Left lobe of liver (tissue), 2 donors: ENCODE results near the gene CHCHD10. TPM values are rescaled to one million over a fixed set of nuclear protein-coding genes. Genes with fewer than 3 reads are reported as not detected.

Experiments
- ATAC-seq: fragments of 200-7000 bp; cut with Tn5 transposase; one replicate; pipeline ENCODE4 v1.9.1; 2020; ENCODE audit warnings: mild to moderate bottlenecking, moderate library complexity
- DNase-seq: peaks from one replicate; pipeline ENCODE4 v3.0.0-alpha.2; 2020; ENCODE audit warnings: low spot score
- total RNA-seq: library from RNA; stranded (reverse); gene quantifications from one replicate; pipeline ENCODE4 v1.2.1, GENCODE V29; 2021
- donor health status: DM: no; HTN: no; CAD: no; lungs with moderate emphysema.
- donor health status: DM: no; HTN: yes; CAD: no.

CHCHD10 gene
- total RNA-seq, 1 donor from 2014 or later = 320 TPM

DNA sequence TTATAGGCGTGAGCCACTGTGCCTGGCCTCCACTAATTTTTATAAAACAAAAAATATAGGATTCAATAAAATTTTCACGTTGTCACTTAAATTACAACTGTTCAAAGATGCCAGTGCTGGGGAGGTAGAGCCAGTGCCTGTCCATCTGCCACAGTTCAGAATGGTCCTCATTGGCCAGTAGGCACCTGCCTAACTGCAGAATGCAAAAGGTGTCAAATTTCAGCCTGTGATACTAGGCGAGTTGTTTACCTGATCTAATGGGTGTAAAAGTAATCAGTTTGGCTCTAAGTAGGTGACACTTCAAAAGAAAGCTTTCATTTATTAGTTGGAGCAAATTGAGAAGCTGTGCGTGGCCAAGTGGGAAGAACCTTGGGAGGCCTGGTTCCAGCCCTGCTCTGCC, 21.3 kb upstream of the CHCHD10 start:
- DNase-seq = no peak
- no peak for ATAC-seq

DNA sequence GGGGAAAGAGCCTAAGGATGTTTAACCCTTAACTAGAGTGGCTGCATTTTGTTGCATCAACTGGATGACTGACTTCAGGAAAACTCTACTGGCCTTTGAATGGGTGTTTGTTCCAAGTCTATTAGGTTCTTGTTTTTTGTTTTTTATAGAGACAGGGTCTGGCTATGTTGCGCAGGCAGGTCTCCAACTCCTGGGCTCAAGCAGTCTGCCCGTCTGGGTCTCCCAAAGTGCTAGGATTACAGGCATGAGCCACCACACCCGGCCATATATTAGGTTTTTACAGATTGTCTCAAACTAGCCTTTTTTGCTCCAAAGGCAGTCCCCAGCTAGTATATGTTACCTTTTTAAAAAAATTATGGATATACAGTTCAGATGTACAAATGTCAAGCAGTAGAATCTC, 20.1 kb upstream of the CHCHD10 start:
- DNase-seq = no peak

DNA sequence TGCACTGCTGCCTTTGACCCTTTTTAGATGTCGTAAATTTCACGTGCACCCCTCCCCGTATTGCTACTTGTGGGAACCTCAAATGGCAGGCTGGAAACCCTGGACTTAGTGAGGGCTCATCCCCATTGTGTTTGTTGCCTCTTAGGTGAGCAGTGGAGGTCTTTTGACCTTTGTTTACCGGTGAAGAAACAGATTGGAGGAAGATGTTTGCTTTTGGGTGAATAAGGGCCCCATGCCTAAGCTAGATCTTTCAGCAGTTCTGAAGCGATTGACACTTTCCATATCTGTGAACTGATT, 19.8 kb upstream of the CHCHD10 start:
- DNase-seq (no peak), ATAC-seq (no peak)

More for the DNA sequence above, 20.1 kb upstream of the CHCHD10 start:
- ATAC-seq = no peak

DNA sequence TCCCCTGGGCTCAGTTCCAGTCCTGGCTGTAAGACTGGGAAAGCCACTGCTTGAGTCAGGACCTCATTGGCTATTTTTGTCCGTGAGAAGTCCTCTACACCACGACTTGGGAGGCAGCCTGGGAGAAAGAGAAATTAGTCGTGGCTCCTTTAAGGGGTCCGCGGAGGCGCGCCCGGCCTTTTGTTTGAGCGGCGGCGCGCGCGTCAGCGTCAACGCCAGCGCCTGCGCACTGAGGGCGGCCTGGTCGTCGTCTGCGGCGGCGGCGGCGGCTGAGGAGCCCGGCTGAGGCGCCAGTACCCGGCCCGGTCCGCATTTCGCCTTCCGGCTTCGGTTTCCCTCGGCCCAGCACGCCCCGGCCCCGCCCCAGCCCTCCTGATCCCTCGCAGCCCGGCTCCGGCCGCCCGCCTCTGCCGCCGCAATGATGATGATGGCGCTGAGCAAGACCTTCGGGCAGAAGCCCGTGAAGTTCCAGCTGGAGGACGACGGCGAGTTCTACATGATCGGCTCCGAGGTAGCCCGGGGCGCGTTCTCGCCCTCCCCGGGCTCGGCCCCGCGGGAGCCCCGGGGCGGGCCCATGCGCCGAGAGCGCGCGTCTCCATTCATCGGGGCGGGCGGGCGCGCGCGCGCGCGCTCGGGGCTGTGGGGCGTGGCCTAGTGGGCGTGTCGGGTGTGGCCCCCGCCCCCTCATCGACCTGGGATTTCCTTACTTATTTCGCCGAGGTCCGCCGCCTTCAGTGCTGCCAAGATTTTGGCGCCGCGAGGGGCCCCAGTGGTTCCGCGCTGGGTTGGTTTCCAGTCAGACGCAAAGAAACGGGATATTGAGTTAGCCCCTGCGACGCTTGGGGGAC, 19.2 kb upstream of the CHCHD10 start, which contains the start of gene SMARCB1:
Gene SMARCB1, plus strand, starts transcription at position 215 of the 848 bp plus-strand sequence. Its CDS starts 204 bp downstream, at position 419.
- DNase-seq (peak; percentile 91), ATAC-seq (peak; percentile 93)

DNA sequence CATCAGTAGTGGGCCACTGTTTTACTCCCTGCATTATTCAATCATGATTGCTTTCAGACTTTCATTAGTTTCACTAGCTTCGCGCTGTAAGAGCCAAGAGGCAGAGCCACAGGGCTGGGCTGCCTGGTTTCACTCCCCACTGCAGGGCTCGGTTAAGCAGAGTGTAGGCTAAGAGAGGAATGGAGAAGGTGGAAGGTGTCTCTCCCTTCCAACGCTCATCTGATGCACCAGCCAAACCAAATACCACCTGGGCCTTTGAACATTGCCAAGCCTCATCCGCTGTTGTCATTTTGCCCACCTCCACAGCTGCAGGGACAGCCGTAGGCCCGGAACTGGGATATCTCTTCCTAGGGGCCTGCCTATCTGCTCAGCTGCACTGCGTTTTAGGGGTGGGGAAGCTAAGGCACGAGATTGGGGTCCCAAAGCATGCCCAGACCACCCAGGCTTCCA, 18.5 kb upstream of the CHCHD10 start:
- peak; percentile 74 for DNase-seq

DNA sequence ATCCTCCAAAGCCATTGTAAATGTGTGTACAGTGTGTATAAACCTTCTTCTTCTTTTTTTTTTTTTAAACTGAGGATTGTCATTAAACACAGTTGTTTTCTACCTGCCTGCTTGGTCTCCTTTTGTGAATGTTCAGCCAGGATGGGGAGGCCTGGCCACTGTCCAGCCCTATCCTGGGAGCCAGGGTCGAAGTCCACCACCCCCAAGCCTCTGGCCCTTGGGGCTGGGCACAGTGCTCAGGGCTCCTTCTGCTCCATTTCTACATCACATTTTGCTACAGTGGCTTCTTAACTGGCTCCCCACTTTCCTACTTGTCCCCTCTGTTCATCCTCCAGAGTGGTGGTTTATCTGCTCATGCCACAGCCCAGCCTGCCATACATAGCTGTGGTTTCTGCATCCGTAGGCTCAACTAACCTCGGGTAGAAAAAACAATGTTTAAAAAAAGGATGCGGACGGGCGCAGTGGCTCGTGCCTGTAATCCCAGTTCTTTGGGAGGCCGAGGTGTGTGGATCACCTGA, 16.5 kb upstream of the CHCHD10 start:
- ATAC-seq (peak; percentile 50), DNase-seq (peak; percentile 80)

More for the DNA sequence above, 18.5 kb upstream of the CHCHD10 start:
- ATAC-seq = peak; percentile 57

DNA sequence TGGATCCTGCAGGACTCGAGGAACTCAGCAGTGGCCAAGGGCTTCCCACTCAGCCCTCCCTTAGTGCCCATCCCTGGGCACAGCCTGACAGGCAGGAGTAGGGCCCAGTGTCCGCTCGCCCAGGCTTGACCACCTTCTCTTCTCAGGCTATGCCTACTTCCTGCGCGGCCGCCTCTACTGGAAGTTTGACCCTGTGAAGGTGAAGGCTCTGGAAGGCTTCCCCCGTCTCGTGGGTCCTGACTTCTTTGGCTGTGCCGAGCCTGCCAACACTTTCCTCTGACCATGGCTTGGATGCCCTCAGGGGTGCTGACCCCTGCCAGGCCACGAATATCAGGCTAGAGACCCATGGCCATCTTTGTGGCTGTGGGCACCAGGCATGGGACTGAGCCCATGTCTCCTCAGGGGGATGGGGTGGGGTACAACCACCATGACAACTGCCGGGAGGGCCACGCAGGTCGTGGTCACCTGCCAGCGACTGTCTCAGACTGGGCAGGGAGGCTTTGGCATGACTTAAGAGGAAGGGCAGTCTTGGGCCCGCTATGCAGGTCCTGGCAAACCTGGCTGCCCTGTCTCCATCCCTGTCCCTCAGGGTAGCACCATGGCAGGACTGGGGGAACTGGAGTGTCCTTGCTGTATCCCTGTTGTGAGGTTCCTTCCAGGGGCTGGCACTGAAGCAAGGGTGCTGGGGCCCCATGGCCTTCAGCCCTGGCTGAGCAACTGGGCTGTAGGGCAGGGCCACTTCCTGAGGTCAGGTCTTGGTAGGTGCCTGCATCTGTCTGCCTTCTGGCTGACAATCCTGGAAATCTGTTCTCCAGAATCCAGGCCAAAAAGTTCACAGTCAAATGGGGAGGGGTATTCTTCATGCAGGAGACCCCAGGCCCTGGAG, 15.7 kb upstream of the CHCHD10 start:
- ATAC-seq = no peak
- DNase-seq = no peak

DNA sequence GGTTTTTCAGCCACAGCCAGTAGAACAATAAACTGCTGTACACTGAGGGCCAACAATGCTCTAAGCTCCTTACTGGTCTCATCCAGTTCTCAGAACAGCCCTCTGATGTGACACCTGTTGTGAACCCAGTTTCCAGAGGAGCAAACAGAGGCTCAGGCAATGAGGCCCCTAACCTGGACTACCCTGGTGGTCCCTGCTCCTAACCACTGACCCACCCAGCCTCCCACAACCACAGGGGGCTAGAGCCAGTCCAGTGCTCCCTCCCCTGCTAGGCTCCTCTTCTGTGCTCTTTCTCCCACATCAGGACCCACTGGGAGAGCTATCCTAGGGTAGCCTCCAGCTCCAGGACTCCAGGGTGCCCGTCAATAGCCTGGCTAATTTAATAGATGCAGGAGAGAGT, 14.9 kb upstream of the CHCHD10 start:
- DNase-seq = no peak

DNA sequence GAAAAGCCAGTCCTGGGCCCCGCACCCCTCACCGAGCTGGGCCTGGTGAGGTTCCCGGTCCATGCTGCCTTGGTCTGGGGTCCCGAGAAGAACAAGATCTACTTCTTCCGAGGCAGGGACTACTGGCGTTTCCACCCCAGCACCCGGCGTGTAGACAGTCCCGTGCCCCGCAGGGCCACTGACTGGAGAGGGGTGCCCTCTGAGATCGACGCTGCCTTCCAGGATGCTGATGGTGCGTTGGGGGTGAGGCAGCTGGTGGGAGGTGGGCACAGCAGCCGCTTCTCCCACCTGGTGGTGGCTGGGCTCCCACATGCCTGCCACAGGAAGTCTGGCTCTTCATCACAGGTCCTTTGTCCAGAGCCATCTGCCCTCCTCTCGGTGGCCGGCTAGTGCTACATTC, 14.5 kb upstream of the CHCHD10 start:
- DNase-seq (no peak), ATAC-seq (no peak)

More for the DNA sequence above, 14.9 kb upstream of the CHCHD10 start:
- no peak for ATAC-seq

DNA sequence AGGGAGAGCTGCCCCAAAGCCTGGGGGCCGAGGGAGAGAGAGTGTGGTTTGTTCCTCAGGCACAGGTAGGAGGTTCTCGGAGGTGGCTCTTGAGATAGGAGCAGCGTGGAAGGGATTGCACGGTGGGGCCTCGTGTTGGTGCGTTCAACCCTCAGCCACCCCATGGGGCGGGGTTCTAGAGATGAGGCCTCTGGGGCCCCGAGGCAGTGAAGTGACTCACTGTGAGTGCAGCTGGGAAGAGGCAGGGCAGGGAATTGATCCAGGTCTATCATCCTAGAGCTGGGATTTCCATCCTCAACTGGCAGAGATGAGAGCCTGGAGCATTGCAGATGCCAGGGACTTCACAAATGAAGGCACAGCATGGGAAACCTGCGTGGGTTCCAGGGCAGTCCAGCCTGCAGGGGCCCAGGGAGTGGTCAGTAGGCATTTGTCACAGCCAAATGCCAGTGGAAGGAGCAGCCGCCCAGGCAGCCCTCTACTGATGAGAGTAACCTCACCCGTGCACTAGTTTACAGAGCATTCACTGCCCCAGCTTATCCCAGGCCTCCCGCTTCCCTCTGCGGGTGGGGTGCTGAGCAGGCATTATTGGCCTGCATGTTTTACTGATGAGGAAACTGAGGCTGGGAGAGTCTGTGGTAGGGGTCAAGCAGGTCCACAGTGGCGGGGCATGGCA, 13.9 kb upstream of the CHCHD10 start:
- ATAC-seq = no peak
- DNase-seq = no peak

DNA sequence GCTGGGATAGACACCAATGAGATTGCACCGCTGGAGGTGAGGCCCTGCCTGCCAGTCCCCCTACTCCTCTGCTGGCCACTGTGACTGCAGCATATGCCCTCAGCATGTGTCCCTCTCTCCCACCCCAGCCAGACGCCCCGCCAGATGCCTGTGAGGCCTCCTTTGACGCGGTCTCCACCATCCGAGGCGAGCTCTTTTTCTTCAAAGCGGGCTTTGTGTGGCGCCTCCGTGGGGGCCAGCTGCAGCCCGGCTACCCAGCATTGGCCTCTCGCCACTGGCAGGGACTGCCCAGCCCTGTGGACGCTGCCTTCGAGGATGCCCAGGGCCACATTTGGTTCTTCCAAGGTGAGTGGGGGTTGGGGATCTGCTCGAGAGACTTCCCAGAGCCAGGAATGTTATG, 13.3 kb upstream of the CHCHD10 start:
- ATAC-seq = no peak
- DNase-seq = no peak

DNA sequence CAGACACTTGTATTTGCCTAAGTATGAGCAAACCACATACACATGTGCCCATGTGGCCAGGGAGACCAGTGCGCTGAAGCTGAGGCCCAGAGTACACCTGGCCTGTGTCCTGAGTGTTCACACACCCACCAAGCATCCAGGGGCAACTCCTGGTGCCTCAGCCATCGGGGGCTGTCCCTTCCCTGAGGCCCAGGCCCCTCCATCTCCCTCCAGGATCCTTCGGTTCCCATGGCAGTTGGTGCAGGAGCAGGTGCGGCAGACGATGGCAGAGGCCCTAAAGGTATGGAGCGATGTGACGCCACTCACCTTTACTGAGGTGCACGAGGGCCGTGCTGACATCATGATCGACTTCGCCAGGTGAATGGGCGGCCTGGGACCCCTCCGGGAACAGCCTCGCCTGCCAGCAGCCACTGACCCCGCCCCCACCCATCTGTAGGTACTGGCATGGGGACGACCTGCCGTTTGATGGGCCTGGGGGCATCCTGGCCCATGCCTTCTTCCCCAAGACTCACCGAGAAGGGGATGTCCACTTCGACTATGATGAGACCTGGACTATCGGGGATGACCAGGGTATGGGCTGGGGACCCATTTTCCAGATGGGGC, 12.5 kb upstream of the CHCHD10 start:
- DNase-seq (no peak), ATAC-seq (no peak)

DNA sequence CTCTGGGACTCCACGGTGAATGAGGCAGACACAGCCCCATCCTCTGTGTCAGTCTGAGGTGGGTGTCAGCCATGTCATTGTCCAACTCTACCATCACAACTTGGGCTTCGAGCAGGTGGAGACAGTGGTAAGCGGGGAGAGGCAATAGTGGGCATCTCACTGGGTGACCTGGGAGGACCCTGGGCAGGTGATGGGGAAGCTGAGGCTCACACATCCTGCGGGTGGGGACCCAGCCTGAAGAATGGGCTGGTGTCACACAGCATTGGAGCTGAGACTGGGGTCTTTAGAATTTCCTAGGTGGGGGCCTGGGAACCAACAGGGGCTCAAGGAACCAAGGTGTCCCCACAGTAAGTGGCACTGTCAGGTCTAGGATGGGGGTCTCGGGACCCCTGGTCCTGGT, 12.0 kb upstream of the CHCHD10 start:
- no peak for DNase-seq
- ATAC-seq = no peak

DNA sequence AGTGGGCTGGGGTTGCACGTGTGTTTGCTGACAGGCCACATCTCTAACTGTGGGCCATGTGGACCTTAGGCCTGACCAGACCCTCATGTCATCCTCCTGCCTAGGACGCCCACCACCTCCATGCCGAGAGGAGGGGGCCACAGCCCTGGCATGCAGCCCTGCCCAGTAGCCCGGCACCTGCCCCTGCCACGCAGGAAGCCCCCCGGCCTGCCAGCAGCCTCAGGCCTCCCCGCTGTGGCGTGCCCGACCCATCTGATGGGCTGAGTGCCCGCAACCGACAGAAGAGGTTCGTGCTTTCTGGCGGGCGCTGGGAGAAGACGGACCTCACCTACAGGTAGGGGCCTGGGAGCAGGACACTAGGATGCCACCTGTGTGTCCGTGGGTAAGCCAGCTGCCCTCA, 11.3 kb upstream of the CHCHD10 start:
- DNase-seq (no peak), ATAC-seq (no peak)

DNA sequence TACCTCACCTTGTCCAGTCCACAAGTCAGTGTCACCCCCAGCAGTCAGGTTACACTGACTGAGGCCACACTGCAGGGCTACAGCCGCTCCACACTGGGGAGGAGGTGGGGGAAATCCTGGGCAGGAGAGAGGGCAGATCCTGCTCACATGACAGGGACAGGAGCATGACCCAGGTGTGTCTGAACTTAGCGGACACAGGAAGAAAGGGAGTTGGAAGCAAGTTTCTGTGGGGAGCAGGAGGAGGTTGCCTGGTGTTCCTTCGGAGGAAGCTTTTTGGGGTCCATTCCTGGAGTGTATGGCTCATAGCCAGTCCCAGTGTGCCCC, 10.8 kb upstream of the CHCHD10 start:
- ATAC-seq (peak; percentile 35), DNase-seq (no peak)

DNA sequence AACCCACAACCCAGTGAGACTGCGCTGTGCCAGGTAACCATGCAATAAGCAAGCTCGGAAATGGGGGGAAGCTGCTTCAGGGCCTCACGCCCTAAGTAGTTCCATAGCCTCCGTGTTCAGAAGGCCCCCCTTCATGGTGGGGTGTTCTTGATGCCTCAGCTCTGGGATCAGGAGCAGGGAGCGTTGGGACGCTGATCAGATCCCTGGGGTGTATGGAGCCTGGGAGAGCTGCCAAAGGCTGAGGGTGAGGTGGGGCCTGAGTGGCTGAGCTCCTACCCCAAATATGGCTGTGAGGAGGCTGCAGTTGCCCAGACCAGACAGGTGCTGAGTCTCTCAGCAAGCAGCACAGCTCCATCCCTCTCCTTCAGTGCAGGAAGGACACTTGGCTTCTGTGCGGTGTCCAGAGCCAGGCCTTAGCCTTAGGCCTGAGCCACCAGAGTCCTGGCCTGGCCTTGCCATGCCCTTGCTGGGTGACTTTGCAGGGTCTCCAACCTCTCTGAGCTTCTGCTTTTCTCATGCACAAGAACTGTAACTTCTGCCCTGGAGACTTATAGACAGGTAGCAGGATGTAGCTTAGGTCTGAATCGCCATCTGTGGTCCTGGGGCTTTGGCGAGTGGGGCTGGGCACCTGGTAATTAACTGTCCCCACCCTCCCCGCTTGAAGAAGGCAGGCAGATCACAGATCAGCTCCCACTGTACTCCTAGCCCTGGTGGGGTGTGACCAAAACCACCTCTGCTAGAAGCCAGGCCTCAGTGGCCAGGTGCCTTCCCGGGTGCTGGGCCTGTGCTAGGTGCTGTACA, 10.2 kb upstream of the CHCHD10 start:
- no peak for DNase-seq
- ATAC-seq = no peak

DNA sequence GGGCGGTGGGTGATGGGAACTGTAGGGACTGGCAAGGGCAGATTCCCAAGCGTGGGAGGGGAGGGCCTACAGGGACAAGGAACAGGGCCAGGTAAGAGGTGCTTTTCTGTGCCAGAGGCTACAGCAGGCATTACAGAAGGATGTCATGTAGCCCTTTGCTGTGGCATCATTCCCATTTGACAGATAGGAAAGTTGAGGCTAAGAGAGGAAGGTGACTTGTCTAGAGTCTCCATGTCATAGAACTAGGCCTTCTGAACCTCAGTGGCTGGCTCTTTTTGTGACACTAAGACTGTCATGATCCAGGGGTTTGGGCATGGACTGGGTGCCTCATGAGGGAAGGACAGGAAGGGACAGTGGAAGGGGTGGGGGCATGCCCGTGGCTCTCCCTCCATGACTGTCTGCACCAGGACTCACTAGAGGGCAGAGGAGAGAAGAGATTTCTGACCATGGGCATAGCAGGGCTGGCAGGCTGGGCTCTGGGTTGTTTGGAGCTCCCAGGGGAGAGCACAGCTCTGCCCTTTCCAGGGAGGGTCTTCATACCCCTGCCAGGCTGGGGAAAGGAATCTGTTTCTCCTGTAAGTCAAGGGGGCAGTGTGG, 8.1 kb upstream of the CHCHD10 start:
- ATAC-seq = peak; percentile 23
- no peak for DNase-seq

DNA sequence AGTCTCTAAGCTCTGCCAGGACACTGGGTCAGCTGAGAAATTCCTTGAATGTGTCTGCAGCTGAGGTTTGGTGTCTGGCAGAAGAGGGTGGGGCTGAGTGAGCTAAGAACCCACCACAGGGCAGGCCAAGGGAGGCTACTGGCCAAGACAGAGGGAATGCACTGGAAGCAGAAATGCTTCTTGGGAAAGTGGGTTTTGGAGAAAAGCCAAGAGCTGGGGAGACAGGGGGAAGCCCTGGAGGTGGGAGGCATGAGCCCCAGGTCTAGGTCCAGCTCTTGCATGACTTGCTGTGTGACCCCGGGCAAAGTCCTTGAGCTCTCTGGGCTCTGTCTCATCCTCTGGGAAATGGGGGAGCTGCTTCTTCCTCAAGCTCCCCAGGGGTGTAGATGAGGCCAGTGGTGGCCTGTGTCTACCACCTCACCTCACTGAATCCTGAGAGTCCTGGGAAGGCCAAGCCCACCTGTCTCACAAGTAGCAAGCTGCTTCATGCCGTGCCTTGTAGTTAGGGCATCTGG, 7.2 kb upstream of the CHCHD10 start:
- DNase-seq (no peak), ATAC-seq (no peak)
